Skin epidermis (tissue), 12 donors: ENCODE measurements around the gene STEAP1.
"Not testable (repeated sequence)": the region's sequence is repeated elsewhere in the genome, so short reads cannot be mapped to it uniquely, and the experiment has no call there.

Experiments used
- H3K27ac ChIP-seq, 21 experiments: fragments of 200-600 bp; sonication (generic) in 11 of 21; one replicate each; pipeline ENCODE4 v1.5.0; 2020; ENCODE audit warnings: mild to moderate bottlenecking in 3 of 21, inconsistent platforms in 2 of 21, moderate library complexity in 2 of 21
- H3K4me3 ChIP-seq, 7 experiments: fragments of 200-600 bp; sonication (generic) in 2 of 7; one replicate each; pipeline ENCODE4 v1.5.0; 2020; ENCODE audit warnings: inconsistent platforms in 2 of 7, mild to moderate bottlenecking in 2 of 7, moderate library complexity in 1 of 7

The STEAP1 gene

DNA sequence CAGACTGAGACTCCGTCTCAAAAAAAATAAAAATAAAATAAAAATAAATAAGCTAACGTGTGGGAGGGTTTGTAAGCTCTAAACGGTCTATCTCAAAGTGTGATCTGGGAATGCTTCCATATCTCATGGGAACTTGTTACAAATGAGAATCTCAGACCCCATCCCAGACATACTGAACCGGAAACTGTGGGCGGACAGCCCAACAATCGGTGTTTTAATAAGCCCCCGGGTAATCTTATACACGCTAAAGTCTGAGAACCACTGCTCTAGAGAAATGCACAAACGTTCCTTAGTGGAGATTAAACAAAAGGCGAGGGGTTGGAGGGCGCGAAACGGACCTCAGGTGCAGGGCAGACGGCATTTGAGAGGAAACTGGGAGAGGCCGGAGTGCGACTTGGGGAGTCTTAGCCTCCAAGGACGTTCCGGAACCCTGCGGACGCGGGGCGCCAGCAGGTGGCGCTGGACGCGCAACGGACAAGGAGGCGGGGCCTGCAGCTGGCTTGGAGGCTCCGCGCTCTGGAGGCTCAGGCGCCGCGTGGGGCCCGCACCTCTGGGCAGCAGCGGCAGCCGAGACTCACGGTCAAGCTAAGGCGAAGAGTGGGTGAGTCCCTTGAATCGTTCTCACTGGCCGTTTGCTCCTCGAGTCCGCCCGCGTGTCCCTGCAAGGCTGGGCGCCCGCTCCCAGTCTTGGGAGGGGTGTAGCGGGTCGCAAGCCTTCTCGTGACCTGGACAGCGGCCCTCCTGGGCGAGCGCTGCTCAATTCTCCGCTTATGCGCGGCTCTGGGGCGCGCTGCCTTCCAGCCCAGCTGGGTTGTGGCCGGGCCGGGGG lies at the start of gene STEAP1:
TSS of gene STEAP1 (plus strand) at position 527 of the 829 bp plus-strand sequence. CDS start 5,320 bp downstream, outside the sequence.
- H3K27ac ChIP-seq = peak within 1 kb of the TSS in 20 of 21 experiments; percentile 11 to 85 (median 72)
- H3K4me3 ChIP-seq = peak within 1 kb of the TSS; percentile 36 to 51 (median 42)

DNA sequence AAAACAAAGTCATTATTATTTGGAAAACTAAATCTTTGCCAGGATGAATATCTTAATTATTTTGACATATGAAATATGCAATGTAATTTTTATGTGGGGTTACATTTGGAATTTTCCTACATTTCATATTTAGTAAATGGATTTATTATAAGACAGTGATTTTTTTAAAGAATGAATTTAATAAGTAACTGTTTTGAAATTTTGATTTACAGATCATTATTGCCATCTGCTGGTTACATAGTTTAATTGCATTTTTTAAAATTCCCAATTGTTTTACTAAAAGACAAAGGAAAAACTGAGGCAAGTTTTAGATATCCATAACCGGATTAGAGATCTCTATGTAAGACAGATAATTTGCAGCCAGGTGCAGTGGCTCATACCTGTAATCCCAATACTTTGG lies 39.3 kb upstream of the STEAP1 start:
- not testable (repeated sequence) for H3K27ac ChIP-seq, H3K4me3 ChIP-seq

DNA sequence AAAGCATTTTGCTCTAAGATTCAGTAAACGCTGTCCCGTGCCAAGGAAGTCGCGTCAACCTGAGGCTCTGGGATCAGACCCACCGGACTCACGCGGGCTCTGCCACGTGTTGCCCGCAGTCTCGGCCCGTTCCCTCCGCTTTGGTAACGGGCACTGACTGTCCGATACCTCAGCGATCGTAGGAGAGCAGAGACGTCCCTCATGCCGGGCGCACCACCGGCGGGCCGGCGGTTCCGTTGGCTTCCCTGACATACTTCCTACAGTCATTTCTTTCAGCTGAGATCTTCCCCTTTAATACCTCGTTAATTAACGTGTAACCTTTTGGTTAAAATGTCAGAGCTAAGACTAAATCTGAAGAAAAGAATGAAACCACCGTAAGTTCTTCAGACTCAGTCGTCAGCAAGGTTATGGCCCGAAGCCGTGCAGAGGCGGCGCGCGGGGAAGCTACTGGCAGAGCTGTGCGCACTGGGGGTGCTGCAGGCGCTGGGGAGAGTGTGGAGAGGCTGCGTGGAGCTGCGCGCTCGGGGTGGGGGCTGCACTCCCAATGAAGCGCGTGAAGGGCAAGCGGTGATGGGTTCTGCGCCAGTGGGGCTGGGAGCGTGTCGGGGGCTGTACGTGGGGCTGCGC lies 35.6 kb upstream of the STEAP1 start:
- not testable (repeated sequence) for H3K27ac ChIP-seq
- H3K4me3 ChIP-seq = peak overlapping the region in 6 of 7 experiments; percentile 8 to 45 (median 22)

DNA sequence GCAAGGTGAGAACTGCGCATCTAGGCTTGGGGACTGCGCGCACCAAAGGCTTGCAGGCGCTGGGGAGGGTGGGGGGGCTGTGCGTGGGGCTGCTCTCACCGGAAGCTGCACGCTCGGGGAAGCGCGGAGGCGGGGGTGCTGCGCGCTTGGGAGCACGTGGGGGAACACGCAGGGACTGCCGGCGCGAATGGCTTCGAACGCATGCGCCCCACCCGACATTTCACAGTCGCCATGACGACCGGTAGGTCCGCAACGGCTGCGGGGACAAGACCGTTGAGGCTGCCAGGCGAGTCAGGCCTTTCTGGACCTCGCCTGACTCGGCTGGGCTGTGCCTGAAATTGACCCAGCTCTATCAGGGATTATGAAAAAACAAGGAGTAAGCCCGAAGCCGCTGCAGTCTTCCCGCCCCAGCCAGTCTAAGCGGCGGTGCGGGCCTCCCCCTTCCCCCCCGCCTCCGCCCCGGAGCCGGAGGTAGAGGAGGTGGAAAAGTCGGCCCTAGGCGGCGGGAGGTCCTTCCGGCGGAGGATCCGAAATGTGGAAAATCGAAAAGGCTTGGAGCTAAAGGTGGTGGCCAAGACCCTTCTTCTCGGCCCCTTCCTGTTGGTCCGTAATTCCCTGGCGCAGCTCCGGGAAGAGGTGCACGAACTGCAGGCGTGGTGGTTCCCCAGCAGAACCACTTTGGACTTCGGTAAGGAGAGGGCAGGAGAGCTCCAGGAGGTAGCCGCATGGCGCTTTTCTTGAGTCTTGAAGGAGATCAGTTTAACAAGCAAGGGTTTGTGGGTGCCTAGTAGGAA lies 34.9 kb upstream of the STEAP1 start:
- H3K27ac ChIP-seq = no peak overlapping the region
- H3K4me3 ChIP-seq = peak overlapping the region; percentile 8 to 45 (median 21)

DNA sequence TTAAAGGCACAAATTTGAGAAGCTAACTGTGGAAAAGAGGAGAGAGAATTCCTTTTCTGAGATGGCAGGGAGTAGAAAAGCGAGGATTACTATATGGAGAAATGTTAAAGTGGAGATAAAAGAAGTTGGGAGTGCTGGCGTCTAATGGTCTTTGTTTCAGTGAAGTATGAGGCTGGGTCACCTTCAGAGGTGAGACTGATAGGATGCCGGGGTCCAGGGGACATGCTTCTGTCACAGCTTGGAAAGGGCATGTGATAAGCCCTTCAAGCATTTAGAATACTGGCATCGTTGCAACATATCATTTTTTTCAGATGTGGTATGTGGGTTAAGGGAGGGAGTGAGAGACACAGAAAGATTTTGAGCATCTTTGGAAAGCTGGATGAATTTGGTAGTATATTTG lies 34.1 kb upstream of the STEAP1 start:
- not testable (repeated sequence) for H3K4me3 ChIP-seq, H3K27ac ChIP-seq

DNA sequence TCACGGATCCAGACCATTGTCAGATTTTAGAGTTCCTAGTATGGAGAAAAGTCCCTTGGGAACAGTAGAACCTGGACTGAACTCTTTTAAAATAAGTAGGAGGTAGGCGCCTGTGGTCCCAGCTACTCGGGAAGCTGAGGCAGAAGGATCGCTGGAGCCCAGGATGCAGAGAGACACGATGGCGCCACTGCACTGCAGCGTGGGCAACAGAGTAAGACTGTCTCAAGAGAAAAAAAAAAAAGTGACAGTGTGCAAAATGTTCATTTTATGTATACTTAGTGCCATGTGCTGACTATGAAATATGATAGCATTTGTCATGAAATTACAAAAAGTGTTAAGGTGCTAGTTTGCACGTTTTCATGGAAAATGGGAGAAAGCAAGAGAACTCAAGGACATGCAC lies 22.5 kb upstream of the STEAP1 start:
- H3K4me3 ChIP-seq, H3K27ac ChIP-seq: not testable (repeated sequence)

DNA sequence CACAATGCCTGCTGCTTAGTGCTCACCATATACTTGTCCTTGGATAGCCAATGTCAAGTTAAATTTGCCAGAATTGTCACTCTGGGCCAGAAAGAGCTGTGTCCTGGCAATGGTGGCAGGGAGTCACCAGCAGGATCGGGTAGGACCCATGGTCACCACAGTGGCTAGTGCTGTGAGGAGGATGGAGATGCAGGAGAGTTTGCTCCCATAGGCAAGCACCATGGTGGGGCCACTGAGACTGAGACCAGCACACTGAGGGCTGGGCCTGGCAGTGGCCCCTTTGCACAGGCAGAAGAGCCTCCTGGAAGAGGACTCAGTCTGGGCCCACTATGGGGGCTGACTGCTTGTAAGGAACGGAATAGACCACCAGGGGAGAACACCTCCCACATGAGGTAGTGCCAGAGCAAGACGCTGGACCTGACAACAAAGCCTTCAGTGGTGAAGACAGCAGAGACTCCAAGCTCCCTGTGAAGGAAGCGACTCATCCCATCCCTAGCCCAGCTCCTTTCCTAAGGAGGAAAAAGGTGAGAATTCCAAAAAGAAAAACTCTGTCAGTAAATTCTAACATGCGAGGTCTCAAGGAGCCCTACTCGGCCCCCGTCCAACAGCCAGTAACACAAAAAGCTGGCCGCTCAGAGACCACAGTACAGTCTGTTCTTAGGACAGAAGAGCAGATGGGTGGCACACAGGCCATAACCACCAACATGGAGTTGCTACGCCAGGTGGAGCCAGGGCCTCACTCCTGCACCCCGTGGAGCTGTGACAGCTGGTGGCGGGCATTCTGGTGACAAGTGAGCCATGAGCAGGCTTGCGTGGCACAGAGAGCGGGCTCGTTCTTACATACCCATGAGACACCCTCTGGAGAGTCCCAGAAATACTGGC lies 6.9 kb upstream of the STEAP1 start:
- not testable (repeated sequence) for H3K4me3 ChIP-seq

DNA sequence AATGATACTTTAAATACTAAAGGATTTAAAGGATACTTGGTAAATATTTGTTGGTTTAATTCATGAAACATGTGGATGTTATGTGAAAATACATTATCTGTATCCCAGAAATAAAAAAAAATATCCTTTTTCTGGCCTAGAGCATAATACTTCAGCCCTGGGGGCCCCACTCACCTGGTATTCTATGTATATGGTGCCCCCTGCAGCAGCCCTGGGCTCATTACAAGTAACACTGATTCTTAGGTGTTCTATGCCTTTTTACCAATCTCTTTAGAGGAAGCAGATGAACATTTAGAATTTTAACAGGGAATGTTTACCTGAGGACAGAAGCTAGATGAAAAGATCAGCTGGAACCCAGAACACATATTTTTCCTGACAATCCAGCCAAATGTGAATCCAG lies 4.8 kb upstream of the STEAP1 start:
- H3K4me3 ChIP-seq, H3K27ac ChIP-seq: not testable (repeated sequence)

More for the DNA sequence above, 6.9 kb upstream of the STEAP1 start:
- not testable (repeated sequence) for H3K27ac ChIP-seq

DNA sequence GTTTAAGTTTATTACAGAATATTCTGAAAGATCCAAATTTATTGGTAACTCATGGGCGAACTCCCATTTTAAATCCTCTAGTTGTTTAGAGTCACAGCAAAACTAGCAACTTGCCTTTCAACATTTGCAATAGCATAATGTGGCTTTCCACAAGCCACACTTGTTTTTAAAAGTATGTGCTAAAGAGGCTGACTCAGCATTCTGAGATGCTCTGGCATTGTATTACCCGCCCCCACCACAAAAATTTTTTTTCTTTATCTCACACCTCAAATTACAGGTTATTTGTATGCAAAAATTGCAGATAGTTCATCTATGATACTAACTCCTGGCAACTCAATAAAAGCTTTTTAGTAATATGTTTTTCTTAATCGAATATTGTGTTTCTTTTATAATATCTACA lies 2.4 kb upstream of the STEAP1 start:
- H3K27ac ChIP-seq, H3K4me3 ChIP-seq: not testable (repeated sequence)

DNA sequence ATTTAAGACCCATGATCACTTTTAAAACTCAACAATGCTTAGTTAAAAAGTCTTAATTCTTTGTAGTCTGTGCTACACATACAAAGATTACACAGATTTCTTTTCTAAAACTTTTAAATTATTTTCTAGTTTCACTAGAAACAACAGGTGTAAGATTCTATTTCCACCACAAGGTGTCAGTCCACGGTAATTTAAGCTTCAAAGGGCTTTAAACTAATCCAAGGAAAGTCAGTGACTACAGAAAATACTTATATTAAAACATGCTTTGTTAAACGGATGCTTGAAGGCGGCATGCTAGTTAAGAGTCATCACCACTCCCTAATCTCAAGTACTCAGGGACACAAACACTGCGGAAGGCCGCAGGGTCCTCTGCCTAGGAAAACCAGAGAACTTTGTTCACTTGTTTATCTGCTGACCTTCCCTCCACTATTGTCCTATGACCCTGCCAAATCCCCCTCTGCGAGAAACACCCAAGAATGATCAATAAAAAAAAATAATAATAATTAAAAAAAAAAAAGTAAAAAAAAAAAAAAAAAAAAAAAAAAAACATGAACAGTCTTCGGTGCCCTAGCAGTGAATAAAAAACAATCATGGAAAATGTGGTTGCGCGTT lies 1.5 kb upstream of the STEAP1 start:
- not testable (repeated sequence) for H3K4me3 ChIP-seq

DNA sequence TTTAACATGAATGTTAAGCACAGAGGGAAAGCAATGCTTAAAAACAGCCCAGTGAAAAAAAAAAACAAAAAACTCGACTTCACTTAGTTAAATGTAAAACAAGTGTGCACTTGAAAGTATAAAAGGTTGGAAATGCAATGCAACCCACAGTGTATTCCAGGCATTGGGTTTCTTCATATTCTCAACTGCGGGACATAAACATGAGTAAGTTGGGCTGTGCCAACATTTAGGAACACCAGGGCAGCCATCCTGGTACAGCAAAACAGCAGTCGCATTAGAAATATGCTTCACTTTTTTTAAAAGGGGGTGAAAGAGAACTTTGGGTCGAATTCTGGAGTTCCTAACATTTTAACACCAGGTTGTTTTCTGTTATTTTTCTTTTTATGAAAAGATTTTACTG lies 937 bp downstream of the STEAP1 start:
- peak overlapping the region in 8 of 21 experiments; percentile 5 to 85 (median 72) for H3K27ac ChIP-seq

More for the DNA sequence above, 1.5 kb upstream of the STEAP1 start:
- not testable (repeated sequence) for H3K27ac ChIP-seq

DNA sequence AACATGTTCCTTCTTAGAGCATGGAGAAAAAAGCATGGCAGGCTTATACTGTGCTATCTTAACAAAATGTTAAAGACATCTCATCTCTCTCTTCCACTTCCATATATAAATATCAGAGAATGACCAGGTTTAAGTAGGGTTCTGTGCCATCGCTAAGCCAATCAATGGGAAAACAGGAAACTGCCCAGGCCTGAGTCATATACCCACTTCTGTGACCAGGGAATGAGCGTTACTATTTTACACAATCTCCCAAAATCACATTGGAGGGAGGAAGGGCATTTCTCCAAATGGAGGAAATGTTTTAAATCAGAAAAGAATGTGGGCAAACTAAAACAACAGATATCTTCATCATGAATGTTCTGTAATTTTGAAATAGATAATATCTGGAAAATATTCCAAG lies 3.1 kb downstream of the STEAP1 start:
- peak overlapping the region in 1 of 21 experiments; percentile 81 for H3K27ac ChIP-seq
- H3K4me3 ChIP-seq = not testable (repeated sequence)

More for the DNA sequence above, 937 bp downstream of the STEAP1 start:
- peak overlapping the region in 2 of 7 experiments; percentile 36 to 41 for H3K4me3 ChIP-seq

DNA sequence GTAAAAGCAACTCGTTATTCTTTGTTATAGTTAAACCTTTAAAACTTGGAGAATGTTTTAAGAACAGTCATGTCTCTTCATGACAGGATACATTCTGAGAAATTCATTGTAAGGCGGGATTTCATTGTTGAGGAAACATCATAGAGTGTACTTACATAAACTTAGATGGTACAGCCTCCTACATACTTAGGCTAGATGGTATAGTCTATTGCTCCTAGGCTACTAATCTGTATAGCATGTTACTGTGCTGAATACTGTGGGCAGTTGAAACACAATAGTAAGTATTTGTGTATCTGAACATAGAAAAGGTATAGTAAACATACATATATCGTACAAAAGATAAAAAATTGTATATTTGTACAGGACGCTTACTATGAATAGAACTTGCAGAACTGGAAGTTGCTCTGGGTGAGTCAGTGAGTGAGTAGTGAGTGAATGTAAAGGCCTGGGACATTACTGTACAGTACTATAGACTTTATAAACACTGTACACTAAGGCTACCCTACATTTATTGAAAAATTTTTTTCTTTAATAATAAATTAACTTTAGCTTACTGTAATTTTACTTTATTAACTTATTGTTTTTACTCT lies 3.6 kb downstream of the STEAP1 start:
- not testable (repeated sequence) for H3K4me3 ChIP-seq
- peak overlapping the region in 1 of 21 experiments; percentile 30 for H3K27ac ChIP-seq

DNA sequence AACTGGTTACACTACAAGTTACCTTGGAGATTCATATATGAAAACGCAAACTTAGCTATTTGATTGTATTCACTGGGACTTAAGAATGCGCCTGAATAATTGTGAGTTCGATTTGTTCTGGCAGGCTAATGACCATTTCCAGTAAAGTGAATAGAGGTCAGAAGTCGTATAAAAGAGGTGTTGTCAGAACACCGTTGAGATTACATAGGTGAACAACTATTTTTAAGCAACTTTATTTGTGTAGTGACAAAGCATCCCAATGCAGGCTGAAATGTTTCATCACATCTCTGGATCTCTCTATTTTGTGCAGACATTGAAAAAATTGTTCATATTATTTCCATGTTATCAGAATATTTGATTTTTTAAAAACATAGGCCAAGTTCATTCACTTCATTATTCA lies 9.3 kb downstream of the STEAP1 start:
- no peak overlapping the region for H3K27ac ChIP-seq

DNA sequence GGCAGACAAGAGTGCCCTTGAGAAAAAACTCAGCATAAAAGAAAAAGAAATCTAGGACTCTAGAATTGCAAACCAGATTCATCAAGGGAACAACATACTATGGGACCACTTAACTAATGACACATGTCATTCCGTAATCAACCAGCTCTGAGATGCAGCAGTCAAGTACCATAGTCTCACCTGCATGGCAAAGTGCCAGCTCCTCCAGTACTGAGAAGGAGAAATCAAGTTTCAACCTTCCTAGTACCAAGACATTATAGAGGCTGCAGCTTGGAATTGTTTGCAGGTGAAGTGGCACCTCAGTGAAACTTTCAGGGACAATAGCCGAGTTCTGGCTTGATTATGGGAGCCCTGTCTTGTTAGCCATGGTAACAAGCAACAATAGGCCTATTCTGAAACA lies 11.5 kb downstream of the STEAP1 start:
- H3K27ac ChIP-seq = no peak overlapping the region
- H3K4me3 ChIP-seq = no peak overlapping the region

More for the DNA sequence above, 9.3 kb downstream of the STEAP1 start:
- no peak overlapping the region for H3K4me3 ChIP-seq

DNA sequence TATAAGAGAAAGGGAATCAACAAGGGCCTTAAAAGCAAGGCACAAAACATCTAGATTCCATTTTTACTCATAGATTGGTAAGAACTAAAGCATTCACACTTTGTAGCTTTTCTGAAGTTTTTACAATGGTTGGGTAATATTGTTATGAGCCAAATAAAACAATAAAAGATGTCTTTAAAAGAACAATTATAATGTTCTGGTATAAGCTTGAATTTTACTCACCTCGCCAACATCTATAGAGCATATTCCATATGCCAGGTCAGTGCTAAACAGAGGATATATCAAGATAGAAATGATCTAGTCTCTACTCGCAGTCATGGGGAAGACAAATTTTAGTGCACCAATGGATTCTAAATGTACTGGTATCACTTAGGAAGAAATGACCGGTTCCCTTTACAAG lies 11.9 kb downstream of the STEAP1 start:
- no peak overlapping the region for H3K4me3 ChIP-seq
- H3K27ac ChIP-seq = no peak overlapping the region

DNA sequence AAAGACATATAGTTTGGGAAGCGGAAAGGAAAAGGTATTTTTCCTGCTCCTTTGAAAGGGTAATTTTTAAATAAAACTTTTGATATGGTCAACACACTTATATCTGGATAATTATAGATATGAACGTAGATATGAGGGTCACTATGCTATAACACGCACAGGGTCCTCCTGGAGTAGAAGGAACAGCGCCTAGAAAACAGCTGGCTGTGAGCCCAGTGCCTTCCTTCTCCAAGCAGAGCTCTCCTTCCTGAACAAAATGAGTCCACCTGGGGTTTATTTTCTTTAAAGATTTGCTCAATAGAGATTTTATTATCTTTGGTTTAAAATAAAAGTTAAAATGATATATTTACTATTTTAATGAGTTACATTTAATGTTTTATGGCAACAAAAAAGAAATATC lies 13.1 kb downstream of the STEAP1 start:
- Histone ChIP-seq H3K4me3 (no peak overlapping the region), H3K27ac (no peak overlapping the region)

DNA sequence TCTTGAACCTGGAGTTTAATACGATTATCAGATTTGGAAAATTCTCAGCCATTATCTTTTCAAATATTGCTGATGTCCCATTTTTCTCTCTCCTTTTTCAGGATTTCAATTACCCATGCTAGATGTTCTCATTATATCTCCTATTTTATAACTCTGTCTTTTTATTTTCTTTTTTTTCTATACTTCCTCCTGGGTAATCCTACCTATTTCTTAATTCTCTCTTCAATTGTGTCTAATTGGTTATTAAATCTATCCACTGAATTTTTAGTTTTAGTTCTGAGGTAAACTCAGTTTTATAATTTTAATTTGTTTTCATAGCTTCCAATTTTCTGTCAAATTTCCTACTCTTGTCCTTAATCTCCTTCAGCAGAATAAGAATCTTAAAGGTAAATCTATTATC lies 15.6 kb downstream of the STEAP1 start:
- Histone ChIP-seq H3K4me3 (no peak overlapping the region), H3K27ac (no peak overlapping the region)

DNA sequence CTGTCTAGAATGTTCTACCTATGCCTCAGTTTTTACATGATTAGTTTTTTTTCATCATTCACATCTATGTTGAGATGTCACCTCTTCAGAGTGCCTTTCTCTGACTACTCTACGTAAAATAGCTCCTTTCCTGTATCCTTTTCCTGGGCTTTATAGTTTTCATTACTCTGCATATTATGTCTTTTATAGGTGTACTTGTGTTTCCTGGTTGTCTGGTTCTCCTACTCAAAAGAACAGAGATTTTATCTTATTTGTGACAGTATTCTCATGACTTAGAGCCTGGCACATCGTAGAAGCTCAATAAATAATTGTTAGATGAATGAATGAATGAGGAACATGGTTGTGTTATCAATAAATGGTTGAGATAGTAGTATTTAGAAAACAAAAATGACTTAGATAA lies 17.9 kb downstream of the STEAP1 start:
- Histone ChIP-seq H3K4me3 (no peak overlapping the region), H3K27ac (no peak overlapping the region)
